HG02973 (cell line): ENCODE results near the gene SLC26A5.
"Not testable (repeated sequence)": the region's sequence is repeated elsewhere in the genome, so short reads cannot be mapped to it uniquely, and the experiment has no call there.

Experiments used
- ATAC-seq: cut with Tn5 transposase; IDR thresholded peaks from one replicate; pipeline ENCODE4 v1.9.1; 2021; ENCODE audit warnings: moderate library complexity; ENCODE audit not compliant: unreplicated experiment

Gene SLC26A5, protein sequence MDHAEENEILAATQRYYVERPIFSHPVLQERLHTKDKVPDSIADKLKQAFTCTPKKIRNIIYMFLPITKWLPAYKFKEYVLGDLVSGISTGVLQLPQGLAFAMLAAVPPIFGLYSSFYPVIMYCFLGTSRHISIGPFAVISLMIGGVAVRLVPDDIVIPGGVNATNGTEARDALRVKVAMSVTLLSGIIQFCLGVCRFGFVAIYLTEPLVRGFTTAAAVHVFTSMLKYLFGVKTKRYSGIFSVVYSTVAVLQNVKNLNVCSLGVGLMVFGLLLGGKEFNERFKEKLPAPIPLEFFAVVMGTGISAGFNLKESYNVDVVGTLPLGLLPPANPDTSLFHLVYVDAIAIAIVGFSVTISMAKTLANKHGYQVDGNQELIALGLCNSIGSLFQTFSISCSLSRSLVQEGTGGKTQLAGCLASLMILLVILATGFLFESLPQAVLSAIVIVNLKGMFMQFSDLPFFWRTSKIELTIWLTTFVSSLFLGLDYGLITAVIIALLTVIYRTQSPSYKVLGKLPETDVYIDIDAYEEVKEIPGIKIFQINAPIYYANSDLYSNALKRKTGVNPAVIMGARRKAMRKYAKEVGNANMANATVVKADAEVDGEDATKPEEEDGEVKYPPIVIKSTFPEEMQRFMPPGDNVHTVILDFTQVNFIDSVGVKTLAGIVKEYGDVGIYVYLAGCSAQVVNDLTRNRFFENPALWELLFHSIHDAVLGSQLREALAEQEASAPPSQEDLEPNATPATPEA

DNA sequence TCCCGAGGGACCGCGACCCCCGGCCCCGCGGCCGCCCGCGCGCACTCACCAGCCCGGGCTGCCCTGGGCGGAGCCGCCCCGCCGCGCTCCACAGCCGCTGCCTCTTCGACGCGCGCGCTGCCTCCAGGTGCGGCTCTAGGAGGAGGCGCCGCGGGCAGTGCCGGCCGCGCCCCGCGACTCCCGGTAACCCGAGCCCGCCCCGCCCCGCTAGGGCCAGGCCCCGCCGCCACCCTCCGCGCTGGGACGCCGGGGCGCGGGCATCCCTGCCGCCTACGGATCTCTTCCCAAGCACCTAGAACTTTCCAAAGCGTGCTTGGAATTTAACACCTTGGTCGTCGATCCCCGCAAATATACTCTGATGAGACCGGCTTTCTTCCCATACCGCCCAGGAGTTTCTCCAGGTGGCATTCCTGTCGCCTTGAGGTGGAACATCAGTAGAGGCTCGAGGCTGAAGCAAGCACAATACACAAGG lies at the start of gene SLC26A5:
Gene SLC26A5, minus strand, starts transcription at position 159 of the 472 bp plus-strand sequence. CDS start 24,693 bp downstream, outside the sequence.
- ATAC-seq, result no peak

DNA sequence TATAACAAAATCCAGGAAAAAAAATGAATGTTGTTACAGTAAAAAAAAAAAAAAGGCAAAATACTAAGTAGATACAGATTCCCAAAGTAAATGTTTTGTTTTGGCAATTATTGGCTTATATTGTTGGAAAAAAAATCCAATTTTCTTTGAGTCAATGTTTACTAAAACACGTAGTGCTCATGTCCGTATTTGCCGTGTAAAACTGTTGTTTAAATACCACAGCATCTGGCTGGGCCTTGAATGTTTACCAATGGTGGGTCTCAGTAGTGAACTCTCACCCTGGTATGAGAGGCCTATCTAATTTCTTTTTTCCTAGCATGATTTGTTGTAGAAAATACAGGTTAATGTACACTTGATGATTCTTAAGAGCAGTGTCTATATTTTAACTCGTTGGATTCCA lies 41.4 kb upstream of the SLC26A5 start:
- no peak for ATAC-seq

DNA sequence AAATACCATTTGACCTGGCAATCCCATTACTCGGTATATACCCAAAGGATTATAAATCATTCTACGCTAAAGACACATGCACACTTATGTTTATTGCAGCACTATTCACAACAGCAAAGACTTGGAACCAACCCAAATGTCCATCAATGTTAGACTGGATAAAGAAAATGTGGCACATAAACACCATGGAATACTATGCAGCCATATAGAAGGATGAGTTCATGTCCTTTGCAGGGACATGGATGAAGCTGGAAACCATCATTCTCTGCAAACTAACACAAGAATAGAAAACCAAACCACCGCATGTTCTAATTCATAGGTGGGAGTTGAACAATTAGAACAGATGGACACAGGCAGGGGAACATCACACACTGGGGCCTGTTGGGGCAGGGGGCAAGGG lies 40.9 kb upstream of the SLC26A5 start:
- not testable (repeated sequence) for ATAC-seq

DNA sequence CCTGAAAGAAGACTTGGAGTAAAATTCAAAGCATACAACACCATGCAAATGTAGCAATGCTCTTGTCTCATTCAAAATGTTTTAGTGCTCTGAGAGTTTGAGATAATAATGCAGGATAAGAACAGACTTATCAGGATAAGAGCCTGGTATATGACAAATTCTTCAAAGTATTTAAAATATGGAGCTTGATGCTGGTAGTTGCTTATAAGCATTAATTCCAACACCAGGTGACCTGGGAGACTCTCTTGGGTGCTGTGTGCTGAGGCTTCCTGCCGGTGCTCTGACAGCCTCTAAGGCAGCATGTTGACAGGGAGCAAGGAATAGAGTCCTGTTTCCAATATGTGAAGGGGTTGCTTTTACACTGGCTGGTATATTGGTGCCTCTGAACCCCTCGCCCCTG lies 34.8 kb upstream of the SLC26A5 start:
- ATAC-seq, result no peak

DNA sequence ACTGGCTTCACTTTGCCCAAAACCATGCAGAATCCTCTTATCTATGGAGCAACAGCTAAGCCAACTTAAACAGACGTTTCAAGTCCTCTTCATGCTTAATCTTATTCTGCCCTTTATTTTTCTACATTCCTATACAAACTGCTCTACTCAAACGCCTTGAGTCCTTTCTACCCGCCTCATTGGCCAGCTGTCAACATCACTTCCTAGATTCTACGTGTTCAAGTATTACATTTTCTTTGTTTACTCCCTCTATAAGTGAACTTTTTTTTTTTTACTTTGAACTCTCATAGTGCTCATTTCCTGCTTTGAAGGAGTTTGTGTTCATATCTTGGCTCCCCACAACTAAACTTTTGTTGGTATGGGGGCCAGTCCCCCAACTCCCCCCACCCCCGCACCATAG lies 28.9 kb upstream of the SLC26A5 start:
- no peak for ATAC-seq

DNA sequence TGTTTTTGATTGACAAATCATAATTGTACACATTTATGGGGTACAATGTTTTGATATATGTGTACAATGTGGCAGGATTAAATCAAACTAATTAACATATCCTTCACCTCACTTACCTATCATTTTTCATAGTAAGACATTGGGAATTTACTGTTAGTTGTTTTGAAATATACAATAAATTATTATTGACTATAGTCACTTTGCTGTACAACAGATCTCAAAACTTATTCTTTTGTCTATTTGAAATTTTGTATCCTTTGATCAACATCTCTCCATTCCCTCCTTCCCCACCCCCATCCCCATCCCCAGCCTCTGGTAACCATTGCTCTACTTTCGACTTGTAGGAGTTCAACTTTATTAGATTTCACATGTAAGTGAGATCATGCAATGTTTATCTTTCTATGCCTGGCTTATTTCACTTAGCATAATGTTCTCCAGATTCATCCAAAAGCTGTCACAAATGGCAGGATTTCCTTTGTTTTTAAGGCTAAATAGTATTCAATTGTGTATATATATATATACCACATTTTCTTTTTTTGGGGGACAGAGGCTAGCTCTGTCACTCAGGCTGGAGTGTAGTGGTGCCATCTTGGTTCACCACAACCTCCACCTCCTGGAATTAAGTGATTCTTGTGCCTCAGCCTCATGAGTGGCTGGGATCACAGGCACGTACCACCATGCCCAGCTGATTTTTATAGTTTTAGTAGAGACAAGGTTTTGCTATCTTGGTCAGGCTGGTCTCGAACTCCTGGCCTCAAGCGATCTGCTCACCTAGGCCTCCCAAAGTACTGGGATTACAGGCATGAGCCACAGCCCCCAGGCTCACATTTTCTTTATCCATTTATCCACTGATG lies 23.3 kb upstream of the SLC26A5 start:
- ATAC-seq, result no peak

DNA sequence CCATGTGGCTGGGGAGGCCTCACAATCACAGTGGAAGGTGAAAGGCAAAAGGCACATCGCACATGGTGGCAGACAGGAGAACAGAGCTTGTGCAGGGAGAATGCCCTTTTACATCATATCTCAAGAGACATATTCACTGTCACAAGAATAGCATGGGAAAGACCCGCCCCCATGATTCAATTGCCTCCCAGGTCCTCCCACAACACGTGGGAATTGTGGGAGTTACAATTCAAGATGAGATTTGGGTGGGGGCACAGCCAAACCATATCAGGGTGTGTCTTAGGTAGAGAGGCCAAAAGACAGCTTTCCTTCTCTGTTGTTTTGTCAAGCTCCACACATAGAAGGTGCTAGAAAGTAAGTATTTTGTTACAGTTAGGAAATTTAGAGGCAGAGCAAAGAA lies 20.8 kb upstream of the SLC26A5 start:
- ATAC-seq, result no peak

DNA sequence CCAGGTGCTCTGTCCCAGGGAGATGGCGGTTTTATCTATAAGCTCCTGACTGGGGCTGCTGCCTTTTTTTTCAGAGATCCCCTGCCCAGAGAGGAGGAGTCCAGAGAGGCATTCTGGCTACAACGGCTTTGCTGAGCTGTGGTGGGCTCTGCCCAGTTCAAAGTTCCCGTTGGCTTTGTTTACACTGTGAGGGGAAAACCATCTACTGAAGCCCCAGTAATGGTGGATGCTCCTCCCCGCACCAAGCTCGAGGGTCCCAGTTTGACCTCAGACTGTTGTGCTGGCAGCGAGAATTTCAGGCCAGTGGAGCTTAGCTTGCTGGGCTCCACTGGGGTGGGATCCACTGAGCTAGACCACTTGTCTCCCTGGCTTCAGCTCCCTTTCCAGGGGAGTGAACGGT lies 16.4 kb upstream of the SLC26A5 start:
- ATAC-seq, result no peak

DNA sequence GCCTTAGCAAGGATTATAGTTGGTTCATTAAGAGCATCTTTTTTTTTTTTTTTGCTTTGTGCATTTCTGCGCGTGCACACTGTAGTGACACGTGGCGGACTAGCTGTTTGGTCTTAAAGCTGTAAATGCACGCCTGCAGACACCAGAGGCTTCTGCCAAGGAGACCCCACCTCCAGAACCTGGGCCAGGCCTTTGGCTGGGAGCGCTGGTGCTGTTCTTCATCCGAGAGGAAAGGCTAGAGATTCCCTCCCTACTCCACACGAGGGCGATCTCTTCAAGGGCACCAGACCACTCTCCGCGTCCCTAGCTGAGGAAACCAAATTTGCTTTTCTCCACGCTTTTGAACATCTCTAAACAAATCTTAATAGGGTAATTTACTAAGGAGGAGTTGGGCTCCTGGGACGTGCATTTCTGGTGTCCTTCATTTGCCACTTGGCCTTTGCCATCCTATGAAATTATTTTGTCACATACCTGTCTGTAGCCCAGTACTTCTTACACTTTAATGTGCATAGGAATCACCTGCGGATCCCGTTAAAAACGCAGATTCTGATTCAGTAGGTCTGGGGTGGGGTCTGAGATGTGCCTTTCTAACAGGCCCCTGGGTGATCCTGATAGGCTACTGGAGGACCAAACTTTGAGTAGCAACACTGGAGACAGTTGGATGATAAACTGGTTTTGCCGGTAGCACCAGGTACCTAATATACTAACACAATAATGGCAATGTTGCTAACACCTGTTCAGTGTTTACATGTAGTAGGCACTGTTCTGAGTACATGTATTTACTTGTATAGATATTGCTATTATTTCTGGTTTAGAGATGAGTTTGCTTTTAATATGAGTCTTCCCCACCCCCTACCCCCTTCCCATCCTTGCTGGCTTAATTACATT lies 1.3 kb upstream of the SLC26A5 start:
- peak; percentile 77 for ATAC-seq

DNA sequence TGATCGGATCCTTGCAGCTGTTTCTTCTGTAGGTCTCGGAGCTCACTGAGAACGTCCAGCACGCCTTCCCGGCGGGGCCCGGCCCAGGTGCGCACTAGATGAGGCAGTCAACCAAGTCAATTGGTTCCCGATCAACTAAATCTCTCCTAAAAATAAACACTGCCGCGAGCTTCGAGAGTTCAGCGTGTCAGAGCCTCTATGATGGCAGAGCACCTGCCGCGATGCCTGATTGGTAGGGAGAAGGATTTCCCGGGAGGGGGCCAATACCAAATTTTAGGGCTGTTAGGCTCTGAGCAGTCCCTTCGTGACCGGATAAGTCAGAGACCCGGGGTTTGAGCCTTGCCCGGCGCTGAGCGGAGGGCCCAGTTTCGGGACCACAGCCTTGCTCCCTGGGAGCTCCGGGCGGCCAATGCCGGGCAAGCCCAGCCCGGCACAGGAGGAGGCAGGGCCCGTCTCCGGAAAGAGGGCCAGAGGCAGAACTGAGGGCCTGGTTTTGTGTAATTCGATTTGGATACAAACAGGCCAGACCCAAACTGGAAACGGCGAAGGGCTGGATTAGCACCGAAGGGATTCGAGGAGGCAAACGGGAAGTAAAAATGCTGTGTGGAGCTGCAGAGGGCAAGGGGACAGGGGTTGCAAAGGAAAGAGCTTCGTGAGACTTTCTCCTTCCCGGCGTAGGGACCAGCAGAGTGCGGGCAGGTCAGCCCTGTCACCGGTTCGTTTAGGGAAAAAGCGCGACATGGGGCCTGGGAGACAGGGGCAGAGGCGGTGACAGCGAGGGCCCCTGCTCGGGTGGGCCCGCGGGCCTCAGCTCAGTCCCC lies 569 bp downstream of the SLC26A5 start:
- no peak for ATAC-seq

DNA sequence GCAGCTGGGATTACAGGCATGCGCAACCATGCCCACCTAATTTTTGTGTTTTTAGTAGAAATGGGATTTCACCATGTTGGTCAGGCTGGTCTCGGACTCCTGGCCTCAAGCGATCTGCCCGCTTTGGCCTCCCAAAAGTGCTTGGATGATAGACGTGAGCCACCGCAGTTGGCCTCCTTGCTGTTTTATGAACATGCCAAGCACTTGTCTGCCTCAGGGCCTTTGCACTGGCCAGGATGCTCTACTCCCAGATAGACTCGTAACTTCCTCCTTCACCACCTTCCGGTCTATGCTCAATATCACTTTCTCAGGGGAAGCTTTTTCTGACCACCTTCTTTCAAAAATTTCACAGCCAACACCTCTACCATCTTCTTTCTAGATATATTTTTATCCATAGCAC lies 6.3 kb downstream of the SLC26A5 start:
- ATAC-seq, result no peak

DNA sequence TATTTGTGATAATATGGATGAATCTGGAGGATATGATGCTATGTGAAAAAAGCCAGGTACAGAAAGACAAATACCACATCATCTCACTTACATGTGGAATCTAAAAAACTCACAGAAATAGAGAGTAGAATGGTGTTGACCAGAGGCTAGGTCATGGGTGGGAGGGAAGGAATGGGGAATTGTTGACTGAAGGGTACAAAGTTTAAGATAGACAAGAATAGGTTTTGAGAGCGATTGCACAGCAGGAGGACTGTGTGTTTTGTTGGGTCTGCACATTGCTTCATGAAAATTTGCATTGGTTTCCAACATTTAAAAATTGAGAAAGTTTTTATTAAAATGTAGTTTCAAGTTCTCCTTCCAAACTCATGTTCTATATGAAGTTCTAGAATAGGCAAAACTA lies 8.4 kb downstream of the SLC26A5 start:
- ATAC-seq, result no peak

DNA sequence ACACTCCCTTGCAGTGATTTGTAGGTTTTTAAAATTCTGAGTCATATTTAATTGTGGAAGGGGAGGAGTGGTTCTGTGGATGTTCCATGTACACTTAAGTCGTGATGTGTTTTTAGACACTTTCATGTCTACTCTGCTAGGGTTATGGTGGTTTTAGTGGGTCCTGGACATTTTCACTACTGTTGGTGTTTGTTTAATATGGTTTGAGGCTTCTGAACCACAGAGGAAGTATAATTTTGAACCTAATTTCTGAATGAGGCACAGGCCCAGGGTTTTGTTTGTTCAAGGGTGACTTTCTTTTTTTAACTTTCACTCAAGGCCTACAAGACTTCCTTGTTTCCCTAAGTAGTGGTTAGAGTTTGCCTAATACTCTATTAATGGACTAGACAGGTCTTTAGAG lies 13.3 kb downstream of the SLC26A5 start:
- no peak for ATAC-seq

DNA sequence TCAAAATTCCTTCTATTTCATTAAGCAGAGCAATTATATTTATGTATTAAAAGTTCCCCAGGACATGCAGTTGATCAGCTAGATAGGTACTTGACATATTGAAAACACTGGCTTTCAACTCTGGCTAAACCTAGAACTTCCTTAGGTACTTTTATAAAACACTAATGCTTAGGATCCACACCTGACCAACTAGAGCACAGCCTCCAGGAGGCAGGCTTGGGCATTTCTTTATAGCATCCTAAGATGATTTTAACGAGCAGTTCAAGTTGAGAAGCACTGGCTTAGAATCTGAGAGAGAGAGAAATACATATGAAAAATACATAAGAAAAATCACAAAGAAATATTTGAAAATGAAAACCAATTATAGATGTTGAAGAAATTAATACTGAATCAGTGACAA lies 20.8 kb downstream of the SLC26A5 start:
- no peak for ATAC-seq

DNA sequence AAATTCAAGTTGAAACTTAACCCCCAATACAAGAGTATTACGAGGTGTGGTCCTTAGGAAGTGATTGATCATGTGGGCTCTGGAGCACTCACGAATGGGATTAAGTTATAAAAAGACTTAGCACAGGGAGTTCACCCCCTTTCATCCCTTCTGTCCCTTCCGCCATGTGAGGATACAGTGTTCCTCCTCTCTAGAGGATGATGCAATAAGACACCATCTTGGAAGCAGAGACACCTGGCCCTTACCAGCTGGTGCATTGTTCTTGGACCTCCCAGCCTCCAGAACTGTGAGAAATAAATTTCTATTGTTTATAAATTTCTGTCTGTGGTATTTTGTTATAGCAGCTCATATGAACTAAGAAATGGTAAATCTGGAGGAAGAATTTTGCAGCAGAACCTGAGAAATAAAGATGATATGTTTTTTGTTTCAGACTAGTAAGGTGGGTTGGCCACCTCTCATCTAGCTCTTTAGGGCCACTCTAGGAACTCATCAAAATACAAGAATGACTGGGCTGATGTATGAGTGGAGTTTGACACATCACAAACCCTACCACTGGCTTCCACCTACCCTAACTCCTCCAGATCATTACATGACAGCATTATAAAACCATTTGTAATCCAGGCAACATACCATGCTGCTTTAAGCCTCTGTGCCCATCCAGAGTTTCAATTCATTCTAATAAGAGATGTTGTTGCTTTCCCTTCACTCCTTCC lies 22.4 kb downstream of the SLC26A5 start:
- ATAC-seq, result no peak

DNA sequence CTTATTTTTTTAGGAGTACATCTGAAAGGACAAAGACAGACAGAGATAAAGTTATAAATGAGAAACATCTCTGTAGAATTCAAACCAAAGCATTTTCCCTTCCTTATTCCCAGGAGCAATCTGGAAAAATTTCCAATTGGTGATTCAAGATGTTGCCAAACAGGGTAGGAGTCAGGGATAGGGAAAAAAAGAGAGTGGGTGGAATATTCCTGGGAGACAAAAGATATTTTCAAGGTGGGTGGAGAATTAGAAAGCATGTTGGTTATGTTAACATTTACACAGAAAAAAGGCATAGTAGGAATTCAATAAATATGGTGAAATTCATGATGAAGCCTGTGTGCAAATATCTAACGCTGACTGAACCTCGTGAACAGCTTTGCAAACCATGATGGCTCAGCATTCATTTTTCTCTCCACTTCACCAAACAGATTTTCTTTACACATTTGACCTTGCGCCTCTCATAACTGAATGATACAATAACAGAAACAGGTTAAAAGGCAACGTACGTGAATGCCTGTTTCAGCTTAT lies 25.1 kb downstream of the SLC26A5 start:
- no peak for ATAC-seq

DNA sequence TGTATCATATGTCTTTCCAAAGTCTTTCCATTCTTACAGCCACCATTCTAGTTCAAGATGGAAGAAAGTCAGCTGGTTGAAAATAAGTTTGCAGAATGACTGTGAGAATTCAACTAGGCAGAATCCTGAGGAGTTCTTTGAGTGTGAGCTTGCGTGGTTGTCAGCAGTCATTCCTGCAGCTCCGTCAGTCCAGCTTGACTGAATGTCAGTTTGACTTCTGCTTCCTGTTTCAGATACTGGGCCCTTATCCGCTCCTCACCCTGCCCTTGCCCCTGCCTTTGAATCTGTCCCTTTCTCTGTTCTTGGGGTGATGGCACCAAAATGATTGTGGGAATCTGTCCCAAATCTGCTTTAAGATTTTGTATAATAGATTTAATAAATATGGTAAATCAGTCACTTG lies 27.8 kb downstream of the SLC26A5 start:
- no peak for ATAC-seq

DNA sequence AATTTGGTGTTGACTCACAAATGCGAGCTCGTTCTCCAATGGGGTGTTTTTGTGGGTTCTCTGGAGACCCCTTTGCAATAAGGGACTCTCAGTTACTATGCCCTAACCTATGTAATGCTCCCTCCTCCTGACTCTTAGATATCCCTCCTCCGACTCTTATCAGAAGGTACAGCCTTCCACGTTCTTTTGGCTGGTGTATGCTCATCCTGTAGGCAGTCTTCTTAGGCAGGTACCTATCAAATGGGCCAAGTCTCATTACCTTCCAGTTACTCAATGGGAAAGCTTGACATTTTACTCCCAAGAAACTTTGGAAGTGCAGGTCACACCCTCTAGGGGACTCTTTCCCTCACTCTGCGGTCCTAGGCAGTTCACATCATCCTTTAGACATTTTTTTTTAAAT lies 32.6 kb downstream of the SLC26A5 start:
- ATAC-seq, result no peak

DNA sequence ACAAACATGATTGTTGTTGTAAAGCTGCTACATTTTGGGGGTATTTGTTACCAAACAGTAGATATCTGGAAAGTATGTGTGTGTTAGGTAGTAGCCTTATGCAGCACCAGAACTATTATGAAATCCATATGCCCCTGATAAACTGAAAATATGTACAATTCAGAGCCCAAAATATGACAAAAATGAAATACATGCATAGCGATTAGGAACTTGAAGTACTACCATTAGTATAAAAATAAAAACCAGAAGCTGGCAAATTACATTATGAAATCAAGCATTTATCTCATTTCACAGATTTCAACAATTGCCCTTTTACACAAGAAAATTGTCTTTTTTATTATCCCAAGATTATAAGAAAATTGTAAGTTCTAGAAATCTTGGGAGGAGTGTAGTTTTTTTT lies 33.9 kb downstream of the SLC26A5 start:
- ATAC-seq, result no peak
